Testis (tissue), 3 donors: ENCODE measurements around the gene PEX14. TPM values are rescaled to one million over a fixed set of nuclear protein-coding genes. Genes with fewer than 3 reads are reported as not detected.

Experiments
- DNase-seq: peaks from one replicate; pipeline ENCODE4 v3.0.0-alpha.2; 2019
- H3K27ac ChIP-seq, 2 donors: fragments of 200-600 bp; sonication (generic); one replicate each; pipeline ENCODE4 v1.5.1; 2019
- H3K27me3 ChIP-seq: fragments of 200-600 bp; sonication (generic); one replicate; pipeline ENCODE4 v1.5.1; 2019
- H3K36me3 ChIP-seq: fragments of 200-600 bp; sonication (generic); one replicate; pipeline ENCODE4 v1.5.1; 2017; ENCODE audit warnings: low read depth; ENCODE audit errors: missing control alignments
- H3K4me1 ChIP-seq: fragments of 200-600 bp; sonication (generic); one replicate; pipeline ENCODE4 v1.5.1; 2019
- H3K4me3 ChIP-seq, 2 donors: fragments of 200-600 bp; sonication (generic); one replicate each; pipeline ENCODE4 v1.5.1; 2017 to 2019
- H3K9me3 ChIP-seq: fragments of 200-600 bp; sonication (generic); one replicate; pipeline ENCODE4 v1.5.1; 2017
- POLR2A ChIP-seq: fragments of 450-650 bp; IDR thresholded peaks from one replicate; pipeline ENCODE4 v1.6.1; 2017; ENCODE audit warnings: antibody characterized with exemption, mild to moderate bottlenecking, moderate library complexity
- whole genome bisulfite sequencing, 2 donors: methylation state at CpG; one replicate each; pipeline ENCODE4 v1.1.5; 2018; 5-methylcytosine and 5-hydroxymethylcytosine counted together
- intact Hi-C: fragments of 100-400 bp; cut with DNase I; formaldehyde crosslinking; loops from one replicate; pipeline ENCODE4 v1.15.1; 2023; ENCODE audit warnings: low total_unique reads
- polyA plus RNA-seq: library from polyadenylated mRNA; stranded (reverse); fragments of 350-450 nt; fragmentation: Illumina TruSeq; extraction: RNeasy Lipid Tissue Mini Kit (QIAGEN cat#74804); gene quantifications from one replicate; pipeline ENCODE4 v1.2.3, GENCODE V29; 2014; ENCODE audit warnings: low read depth, low replicate concordance; ENCODE audit not compliant: insufficient read depth
- total RNA-seq, 2 donors: library from RNA; depleted of rRNA; stranded (reverse); fragments of >200 nt; gene quantifications; one replicate each; pipeline ENCODE4 v1.2.3, GENCODE V29; 2016
- TF ChIP-seq, protein P1 (sequence below), 3 experiments: fragments of 450-650 bp in 2 of 3; fragments of 200-600 bp in 1 of 3; sonication (generic) in 1 of 3; IDR thresholded peaks; one replicate each; pipeline ENCODE4 v1.5.1; 2016 to 2019; ENCODE audit warnings: antibody characterized with exemption in 3 of 3, mild to moderate bottlenecking in 2 of 3, moderate library complexity in 1 of 3

Gene PEX14
- total and polyA plus RNA-seq, 3 donors from 2014 or later = 28.6 to 39.8 (median 30.3) TPM

DNA sequence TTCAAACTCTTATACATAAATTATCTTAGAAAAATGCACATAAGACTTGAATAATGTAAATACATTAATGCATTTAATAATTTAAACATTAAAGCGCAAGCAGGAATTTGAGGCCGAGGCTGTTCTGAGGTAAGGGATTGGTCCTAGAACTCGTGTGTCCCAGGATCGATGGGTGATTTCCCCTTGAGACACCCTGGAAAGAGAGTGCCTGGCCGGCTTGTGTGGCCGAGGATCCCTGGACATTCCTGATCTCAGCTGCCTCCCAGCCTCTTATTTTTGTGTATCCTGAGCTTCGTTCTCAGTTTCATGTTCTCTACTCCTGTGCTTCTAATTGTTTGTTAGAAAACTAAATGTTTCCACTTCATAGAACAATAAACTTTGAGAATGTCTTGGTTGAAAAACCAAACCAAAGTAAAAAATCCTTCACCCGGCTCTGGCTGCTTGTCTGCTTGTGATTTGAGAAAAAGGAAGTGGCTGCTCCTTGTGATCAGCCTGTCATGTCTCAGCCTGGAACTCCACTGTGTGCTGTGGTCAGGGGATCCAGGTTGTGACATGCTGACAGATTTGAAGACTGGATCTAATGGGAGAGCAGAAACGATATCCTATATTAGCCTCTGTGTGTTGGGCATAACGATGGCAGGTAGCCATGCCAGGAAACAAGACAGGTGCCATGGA is 40.7 kb downstream of the PEX14 start:
- Histone ChIP-seq H3K27me3 (no peaks in the 10 kb centered on the region), H3K36me3 (no peaks in the 10 kb centered on the region), H3K9me3 (no peaks in the 10 kb centered on the region), H3K27ac (no peak overlapping the region), H3K4me1 (peaks cover 6% of the 10 kb centered on the region), H3K4me3 (no peak overlapping the region)
- TF ChIP-seq, protein P1, sequence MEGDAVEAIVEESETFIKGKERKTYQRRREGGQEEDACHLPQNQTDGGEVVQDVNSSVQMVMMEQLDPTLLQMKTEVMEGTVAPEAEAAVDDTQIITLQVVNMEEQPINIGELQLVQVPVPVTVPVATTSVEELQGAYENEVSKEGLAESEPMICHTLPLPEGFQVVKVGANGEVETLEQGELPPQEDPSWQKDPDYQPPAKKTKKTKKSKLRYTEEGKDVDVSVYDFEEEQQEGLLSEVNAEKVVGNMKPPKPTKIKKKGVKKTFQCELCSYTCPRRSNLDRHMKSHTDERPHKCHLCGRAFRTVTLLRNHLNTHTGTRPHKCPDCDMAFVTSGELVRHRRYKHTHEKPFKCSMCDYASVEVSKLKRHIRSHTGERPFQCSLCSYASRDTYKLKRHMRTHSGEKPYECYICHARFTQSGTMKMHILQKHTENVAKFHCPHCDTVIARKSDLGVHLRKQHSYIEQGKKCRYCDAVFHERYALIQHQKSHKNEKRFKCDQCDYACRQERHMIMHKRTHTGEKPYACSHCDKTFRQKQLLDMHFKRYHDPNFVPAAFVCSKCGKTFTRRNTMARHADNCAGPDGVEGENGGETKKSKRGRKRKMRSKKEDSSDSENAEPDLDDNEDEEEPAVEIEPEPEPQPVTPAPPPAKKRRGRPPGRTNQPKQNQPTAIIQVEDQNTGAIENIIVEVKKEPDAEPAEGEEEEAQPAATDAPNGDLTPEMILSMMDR (IDR thresholded peaks at IDR 0.05) = no peak
- no peak for TF ChIP-seq POLR2A
- intact Hi-C loops = no loop called here
- DNase-seq = no peak
- WGBS, 2 donors = 72 to 81% methylated on average over 10 of the region's 10 CpGs

DNA sequence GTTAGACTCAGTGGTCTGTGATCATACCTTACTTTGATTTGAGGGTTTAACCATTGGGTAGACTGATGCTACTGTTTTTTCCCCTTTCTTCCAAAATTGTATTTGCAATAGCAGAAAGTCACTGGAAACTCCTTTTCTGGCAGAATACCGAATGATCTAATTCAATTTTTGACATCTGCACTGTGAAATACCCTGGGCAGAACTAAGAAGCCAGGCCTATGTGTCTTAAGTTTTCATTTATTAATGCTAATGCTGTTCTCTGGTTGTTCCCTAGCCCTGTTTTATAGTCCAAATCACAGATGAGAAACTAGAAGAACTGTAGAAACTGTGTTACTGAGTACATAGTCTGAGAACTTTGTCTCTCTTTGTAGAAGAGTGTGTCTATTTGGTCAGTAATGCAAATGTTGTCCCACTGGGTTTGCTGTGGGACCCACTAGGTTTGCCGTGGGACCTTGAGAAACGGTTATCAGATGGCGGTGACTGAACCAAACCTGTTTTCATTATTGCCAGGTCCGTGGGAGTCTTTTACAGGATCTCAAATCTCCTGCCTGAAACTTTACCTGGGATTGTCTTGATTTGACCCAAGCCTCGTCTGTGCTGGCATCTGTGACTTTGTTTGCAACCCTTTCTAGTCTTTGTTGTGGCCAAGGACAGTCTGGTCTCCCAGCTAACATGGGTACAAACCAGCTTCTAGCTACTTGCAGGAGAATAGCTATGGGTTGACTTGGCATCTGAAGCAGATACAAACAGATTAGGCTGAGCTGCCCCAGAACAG is 41.4 kb downstream of the PEX14 start:
- 75 to 79% methylated on average over 6 of the region's 6 CpGs for WGBS, 2 donors
- intact Hi-C loops = no loop called here
- peaks cover 6% of the 10 kb centered on the region for H3K4me1 ChIP-seq

DNA sequence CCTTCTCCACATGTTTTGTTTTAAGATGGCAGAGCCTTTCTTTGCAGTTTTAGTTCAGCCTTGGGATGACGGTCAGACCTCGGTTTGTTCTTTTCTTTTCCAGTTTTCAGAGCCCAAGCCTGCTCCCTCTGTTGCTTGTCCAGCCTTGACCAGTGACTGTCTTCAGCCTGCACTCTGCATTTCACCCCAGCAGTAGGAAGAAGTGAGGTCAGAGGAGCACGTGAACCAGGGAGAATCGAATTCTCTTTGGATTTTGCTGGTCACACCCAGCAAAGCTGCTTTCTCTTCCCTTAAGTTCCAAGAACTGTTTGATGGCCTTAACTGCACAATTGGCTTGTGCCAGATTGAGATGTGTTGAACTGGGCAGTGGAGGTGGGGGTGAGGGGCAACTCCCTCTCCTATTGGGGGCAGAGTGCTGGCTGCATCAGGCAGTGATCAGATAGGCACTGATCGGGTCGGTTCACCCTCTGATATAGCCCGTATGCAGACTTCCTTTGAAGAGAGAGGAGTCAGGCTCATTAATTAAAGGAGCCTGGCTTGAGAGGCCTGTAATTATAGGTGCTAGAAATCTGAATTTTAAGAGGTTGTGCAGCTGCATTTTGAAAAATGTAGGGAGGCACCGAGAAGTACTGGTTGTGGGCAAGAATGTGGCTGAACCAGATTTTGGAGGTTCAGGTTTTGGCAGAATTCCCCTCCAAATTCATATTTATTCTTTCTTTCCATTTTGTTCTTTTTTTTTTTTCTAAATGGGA is 42.4 kb downstream of the PEX14 start:
- DNase-seq = no peak
- Histone ChIP-seq H3K4me3 (no peak overlapping the region), H3K4me1 (peaks cover 6% of the 10 kb centered on the region), H3K36me3 (no peaks in the 10 kb centered on the region), H3K27me3 (no peaks in the 10 kb centered on the region), H3K9me3 (no peaks in the 10 kb centered on the region), H3K27ac (no peak overlapping the region)
- WGBS, 2 donors = 66 to 70% methylated on average over 8 of the region's 8 CpGs
- intact Hi-C loops = no loop called here
- no peak for TF ChIP-seq POLR2A
- TF ChIP-seq, protein P1 (IDR thresholded peaks at IDR 0.05) = no peak

More for the DNA sequence above, 41.4 kb downstream of the PEX14 start:
- no peak overlapping the region for H3K4me3 ChIP-seq
- TF ChIP-seq POLR2A = no peak
- TF ChIP-seq, protein P1 (IDR thresholded peaks at IDR 0.05) = no peak
- DNase-seq = no peak
- H3K27me3 ChIP-seq = no peaks in the 10 kb centered on the region
- H3K36me3 ChIP-seq = no peaks in the 10 kb centered on the region
- no peaks in the 10 kb centered on the region for H3K9me3 ChIP-seq
- H3K27ac ChIP-seq = no peak overlapping the region

DNA sequence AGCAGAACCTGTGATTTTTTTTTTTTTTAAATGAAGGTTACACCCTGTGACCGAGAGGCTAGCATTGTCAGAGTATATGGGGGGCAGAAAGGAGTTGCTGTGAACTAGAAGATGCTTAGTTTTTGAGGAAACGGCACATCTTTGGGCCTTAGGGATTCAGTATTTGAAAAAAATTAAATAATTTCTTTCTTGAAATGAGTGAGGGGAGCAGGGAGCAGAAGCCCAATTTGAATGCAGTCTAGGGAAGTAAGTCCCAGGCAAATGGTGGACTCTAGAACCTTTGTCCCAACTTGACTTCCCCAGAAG is 42.9 kb downstream of the PEX14 start:
- WGBS, 2 donors = 95 to 99% methylated on average over 2 of the region's 2 CpGs
- TF ChIP-seq POLR2A = no peak
- TF ChIP-seq, protein P1 (IDR thresholded peaks at IDR 0.05) = no peak
- no peaks in the 10 kb centered on the region for H3K36me3 ChIP-seq
- H3K4me3 ChIP-seq = no peak overlapping the region
- no peak overlapping the region for H3K27ac ChIP-seq
- no peak for DNase-seq
- no peaks in the 10 kb centered on the region for H3K27me3 ChIP-seq
- peaks cover 6% of the 10 kb centered on the region for H3K4me1 ChIP-seq
- intact Hi-C loops = no loop called here
- no peaks in the 10 kb centered on the region for H3K9me3 ChIP-seq
